GM12878 (cell line): Measurements from ENCODE around the gene ZNF708.

Experiments
- CEBPZ ChIP-seq: fragments of 150-350 bp; IDR thresholded peaks from 2 replicates; pipeline ENCODE4 v1.6.1; 2016; ENCODE audit warnings: low read depth, low read length
- CHD1 ChIP-seq: IDR thresholded peaks from 2 replicates; pipeline ENCODE4 v1.6.1; 2012; ENCODE audit warnings: low read depth, low read length, improper control_type of control experiment
- CREM ChIP-seq: IDR thresholded peaks from 2 replicates; pipeline ENCODE4 v1.6.1; 2014; ENCODE audit warnings: antibody characterized with exemption, low read depth
- CTCF ChIP-seq, 3 experiments: IDR thresholded peaks in 2 of 3; conservative IDR thresholded peaks in 1 of 3; 2 replicates each; pipeline ENCODE4 v1.5.1; 2011; ENCODE audit warnings: low read depth in 3 of 3, low read length in 3 of 3, mild to moderate bottlenecking in 3 of 3, control low read depth in 2 of 3, moderate library complexity in 2 of 3, inconsistent platforms in 1 of 3, mixed read lengths in 1 of 3; ENCODE audit not compliant: control insufficient read depth in 2 of 3, insufficient read depth in 1 of 3; ENCODE audit errors: extremely low read depth in 1 of 3
- CUX1 ChIP-seq: IDR thresholded peaks from 2 replicates; pipeline ENCODE4 v1.6.1; 2012; ENCODE audit warnings: improper control_type of control experiment, low read depth, low read length; ENCODE audit not compliant: insufficient replicate concordance
- EZH2 ChIP-seq: IDR thresholded peaks from 2 replicates; pipeline ENCODE4 v1.6.1; 2012; ENCODE audit warnings: low read depth, mild to moderate bottlenecking, control low read depth, inconsistent platforms, low read length, borderline replicate concordance; ENCODE audit not compliant: control insufficient read depth
- HCFC1 ChIP-seq: fragments of 150-350 bp; IDR thresholded peaks from 2 replicates; pipeline ENCODE4 v1.6.1; 2014; ENCODE audit warnings: low read length
- MLLT1 ChIP-seq: fragments of 450-650 bp; IDR thresholded peaks from 2 replicates; pipeline ENCODE4 v1.6.1; 2016; ENCODE audit warnings: mild to moderate bottlenecking
- MYC ChIP-seq: IDR thresholded peaks from 2 replicates; pipeline ENCODE4 v1.6.1; 2011; ENCODE audit warnings: mild to moderate bottlenecking, low read length, moderate library complexity, inconsistent platforms; ENCODE audit not compliant: insufficient read depth, insufficient replicate concordance, insufficient read length, severe bottlenecking
- POLR2A ChIP-seq: IDR thresholded peaks from 2 replicates; pipeline ENCODE4 v1.6.1; 2011; ENCODE audit warnings: low read depth, mild to moderate bottlenecking, low read length
- RELB ChIP-seq: fragments of 450-650 bp; IDR thresholded peaks from 2 replicates; pipeline ENCODE4 v1.6.1; 2017; ENCODE audit warnings: low read depth, mild to moderate bottlenecking, moderate library complexity
- SMAD1 ChIP-seq: fragments of 450-650 bp; IDR thresholded peaks from 2 replicates; pipeline ENCODE4 v1.6.1; 2018; ENCODE audit warnings: mild to moderate bottlenecking, low read depth; ENCODE audit not compliant: partially characterized antibody
- SREBF2 ChIP-seq: IDR thresholded peaks from 2 replicates; pipeline ENCODE4 v1.6.1; 2012; ENCODE audit warnings: mild to moderate bottlenecking, low read length
- TF ChIP-seq, protein P1 (sequence below): IDR thresholded peaks from 2 replicates; pipeline ENCODE4 v1.6.1; 2011; ENCODE audit warnings: low read depth, mild to moderate bottlenecking, low read length, moderate library complexity, borderline replicate concordance; ENCODE audit errors: extremely low read depth

DNA sequence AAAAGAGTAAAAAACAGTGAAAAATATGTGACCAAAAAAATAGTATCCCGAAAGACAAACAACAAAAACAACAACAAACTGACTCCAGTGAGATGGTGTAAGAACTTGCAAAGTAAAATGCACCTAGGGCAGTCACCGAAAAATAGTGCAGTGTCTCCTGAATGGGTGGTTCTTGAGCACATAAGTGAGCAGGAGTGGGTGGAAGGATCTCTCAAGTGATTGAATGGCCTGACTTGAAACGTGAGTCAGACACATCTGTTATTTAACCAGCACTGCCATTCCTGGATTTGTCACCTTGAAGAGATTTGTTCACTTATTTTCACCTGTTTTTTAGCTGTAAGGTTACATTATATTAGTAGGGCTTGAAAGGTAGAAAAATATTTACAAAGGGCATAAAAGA is 33.1 kb upstream of the ZNF708 start:
- no peak for TF ChIP-seq POLR2A
- no peak for TF ChIP-seq CTCF (IDR thresholded peaks at IDR 0.05 in 2 of 3, conservative IDR thresholded peaks at IDR 0.05 in 1 of 3; ENCODE audit: control insufficient read depth in 2 of 3, extremely low read depth in 1 of 3, insufficient read depth in 1 of 3, low read depth in 3 of 3, low read length in 3 of 3)
- TF ChIP-seq EZH2: no peak
- no peak for TF ChIP-seq SMAD1
- no peak for TF ChIP-seq CEBPZ
- TF ChIP-seq CHD1: no peak
- TF ChIP-seq HCFC1: no peak
- TF ChIP-seq RELB: no peak
- TF ChIP-seq CREM: no peak
- no peak for TF ChIP-seq MLLT1
- TF ChIP-seq CUX1: no peak
- no peak for TF ChIP-seq SREBF2
- TF ChIP-seq, protein P1, sequence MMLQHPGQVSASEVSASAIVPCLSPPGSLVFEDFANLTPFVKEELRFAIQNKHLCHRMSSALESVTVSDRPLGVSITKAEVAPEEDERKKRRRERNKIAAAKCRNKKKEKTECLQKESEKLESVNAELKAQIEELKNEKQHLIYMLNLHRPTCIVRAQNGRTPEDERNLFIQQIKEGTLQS: no peak
- no peak for TF ChIP-seq MYC
